Erythroblast (primary cell): ENCODE measurements around the gene SLC25A52.

Experiments
- GATA1 ChIP-seq: IDR thresholded peaks from 2 replicates; pipeline ENCODE4 v1.6.1; 2011; ENCODE audit warnings: low read depth, mild to moderate bottlenecking, control low read depth, low read length, moderate library complexity
- POLR2A ChIP-seq: IDR thresholded peaks from 2 replicates; pipeline ENCODE4 v1.6.1; 2011; ENCODE audit warnings: mild to moderate bottlenecking, low read length

- TF ChIP-seq POLR2A (no peak), GATA1 (no peak)
Observed at GRCh38 chr18:31774477-31774785, 13.8 kb upstream of the SLC25A52 start.
